SU-DHL-6 (cell line): ENCODE data around the gene TRIM66.

Experiments used
- H2AFZ ChIP-seq: fragments of 200-600 bp; sonication (generic); 2 replicates; pipeline ENCODE4 v1.6.1; 2014; ENCODE audit warnings: low read depth, mild to moderate bottlenecking, moderate library complexity, mixed read lengths, antibody characterized with exemption, low read length; ENCODE audit not compliant: severe bottlenecking
- H3F3A ChIP-seq: fragments of 200-600 bp; shearing (Covaris generic); 2 replicates; pipeline ENCODE4 v1.6.0; 2016; ENCODE audit warnings: antibody characterized with exemption, mild to moderate bottlenecking; ENCODE audit not compliant: insufficient read depth
- H3K27ac ChIP-seq: fragments of 200-600 bp; sonication (generic); 2 replicates; pipeline ENCODE4 v1.5.1; 2016; ENCODE audit warnings: low read depth, mild to moderate bottlenecking, low read length, moderate library complexity, mixed read lengths
- H3K27me3 ChIP-seq: fragments of 200-600 bp; sonication (generic), shearing (Covaris generic); 2 replicates; pipeline ENCODE4 v1.6.0; 2014; ENCODE audit warnings: mild to moderate bottlenecking, low read length
- H3K36me3 ChIP-seq: fragments of 200-600 bp; sonication (generic); 2 replicates; pipeline ENCODE4 v1.6.1; 2014; ENCODE audit warnings: mild to moderate bottlenecking, low read length, mixed read lengths
- H3K4me2 ChIP-seq: fragments of 300-600, 200-600 bp; shearing (Covaris generic), sonication (generic); 2 replicates; pipeline ENCODE4 v1.6.0; 2014; ENCODE audit warnings: low read length, low read depth, mild to moderate bottlenecking; ENCODE audit not compliant: poor library complexity, severe bottlenecking
- H3K4me3 ChIP-seq: fragments of 200-600 bp; sonication (generic); 2 replicates; pipeline ENCODE4 v1.5.1; 2014; ENCODE audit warnings: antibody characterized with exemption, low read length, mild to moderate bottlenecking, mixed read lengths; ENCODE audit not compliant: insufficient read depth, poor library complexity, severe bottlenecking
- H3K79me2 ChIP-seq: fragments of 200-600 bp; sonication (generic); 2 replicates; pipeline ENCODE4 v1.6.1; 2014; ENCODE audit warnings: mild to moderate bottlenecking, low read length, moderate library complexity; ENCODE audit not compliant: insufficient read depth
- H3K9ac ChIP-seq: fragments of 200-600 bp; sonication (generic); 2 replicates; pipeline ENCODE4 v1.7.0; 2014; ENCODE audit warnings: mild to moderate bottlenecking, low read length
- H3K9me2 ChIP-seq: fragments of 200-600 bp; sonication (generic); replicated peaks from 2 replicates; pipeline ENCODE4 v1.6.1; 2014; ENCODE audit warnings: low read length; ENCODE audit not compliant: insufficient read depth
- H3K9me3 ChIP-seq: fragments of 200-600 bp; sonication (generic); 2 replicates; pipeline ENCODE4 v1.6.1; 2014; ENCODE audit warnings: low read length, mixed read lengths; ENCODE audit not compliant: insufficient read depth
- H4K20me1 ChIP-seq: fragments of 200-600 bp; sonication (generic); 2 replicates; pipeline ENCODE4 v1.6.1; 2014; ENCODE audit warnings: low read depth, mild to moderate bottlenecking, antibody characterized with exemption, low read length, moderate library complexity, mixed read lengths
- CTCF ChIP-seq: fragments of 200-600 bp; sonication (generic); IDR thresholded peaks from one replicate; pipeline ENCODE4 v1.5.1; 2017; ENCODE audit warnings: antibody characterized with exemption, mild to moderate bottlenecking, low read length, moderate library complexity; ENCODE audit not compliant: insufficient read depth, poor library complexity, severe bottlenecking
- EZH2phosphoT487 ChIP-seq: fragments of 200-600 bp; sonication (generic), shearing (Covaris generic); conservative IDR thresholded peaks from 2 replicates; pipeline ENCODE4 v1.6.1; 2018; ENCODE audit warnings: mild to moderate bottlenecking, antibody characterized with exemption, low read length, moderate library complexity, mixed read lengths

The TRIM66 gene

GRCh38 chr11:8724682-8725081, 42.2 kb upstream of the TRIM66 start:
- Histone ChIP-seq H3F3A (no peaks in the 10 kb centered on the region), H3K27ac (no peak overlapping the region), H3K9me3 (no peaks in the 10 kb centered on the region), H3K9me2 (no peaks in the 10 kb centered on the region), H3K9ac (no peak overlapping the region), H4K20me1 (no peaks in the 10 kb centered on the region), H3K79me2 (no peaks in the 10 kb centered on the region), H3K4me2 (no peak overlapping the region), H2AFZ (no peak overlapping the region), H3K36me3 (no peaks in the 10 kb centered on the region), H3K27me3 (no peaks in the 10 kb centered on the region), H3K4me3 (no peak overlapping the region)
- TF ChIP-seq CTCF (no peak), EZH2phosphoT487 (no peak)

GRCh38 chr11:8723711-8724110, 41.2 kb upstream of the TRIM66 start:
- no peaks in the 10 kb centered on the region for H3K36me3 ChIP-seq
- no peaks in the 10 kb centered on the region for H3K9me2 ChIP-seq
- H3K9ac ChIP-seq: no peak overlapping the region
- no peaks in the 10 kb centered on the region for H3K79me2 ChIP-seq
- no peak overlapping the region for H3K4me3 ChIP-seq
- TF ChIP-seq CTCF (no peak), EZH2phosphoT487 (no peak)
- H4K20me1 ChIP-seq: no peaks in the 10 kb centered on the region
- H2AFZ ChIP-seq: no peak overlapping the region
- H3K27me3 ChIP-seq: no peaks in the 10 kb centered on the region
- H3K27ac ChIP-seq: no peak overlapping the region
- no peaks in the 10 kb centered on the region for H3F3A ChIP-seq
- H3K4me2 ChIP-seq: no peak overlapping the region
- no peaks in the 10 kb centered on the region for H3K9me3 ChIP-seq

- H3K4me2 ChIP-seq: no peak overlapping the region
- no peak overlapping the region for H3K27ac ChIP-seq
- no peak overlapping the region for H2AFZ ChIP-seq
Observed at GRCh38 chr11:8722809-8723208, 40.3 kb upstream of the TRIM66 start.

More at GRCh38 chr11:8722809-8723208, 40.3 kb upstream of the TRIM66 start:
- Histone ChIP-seq H3K27me3 (no peaks in the 10 kb centered on the region), H3F3A (no peaks in the 10 kb centered on the region), H3K36me3 (no peaks in the 10 kb centered on the region), H3K9me2 (no peaks in the 10 kb centered on the region), H3K9ac (no peak overlapping the region), H3K79me2 (no peaks in the 10 kb centered on the region), H4K20me1 (no peaks in the 10 kb centered on the region), H3K9me3 (no peaks in the 10 kb centered on the region), H3K4me3 (no peak overlapping the region)
- TF ChIP-seq CTCF (no peak), EZH2phosphoT487 (no peak)
